NCI-H2227 treated with DMSO at 0.1 percent for 48 hours (cell line): ENCODE measurements around the gene TRUB2.

Experiments used
- DNase-seq: peaks from one replicate; lab custom pipeline; 2025; lab: John Stamatoyannopoulos, UW

The TRUB2 gene

GRCh38 chr9:128322404-128323211 lies at the start of gene TRUB2, which contains the start of gene COQ4:
TSS of gene TRUB2 (minus strand) at chr9:128322447. CDS start at chr9:128322408, 39 bp downstream.
TSS of gene COQ4 (plus strand) at chr9:128322839. CDS start at chr9:128322859, 20 bp downstream.
- DNase-seq, result peak; percentile 95

- DNase-seq, result no peak
Observed at GRCh38 chr9:128371630-128372117, 49.4 kb upstream of the TRUB2 start.

GRCh38 chr9:128370752-128371629 lies 48.7 kb upstream of the TRUB2 start, which contains the start of gene URM1:
TSS of gene URM1 (plus strand) at chr9:128371374. CDS start at chr9:128371381, 7 bp downstream.
- peak; percentile 81 for DNase-seq

- no peak for DNase-seq
Observed at GRCh38 chr9:128370367-128370751, 48.1 kb upstream of the TRUB2 start.

GRCh38 chr9:128369024-128369706 lies 46.9 kb upstream of the TRUB2 start:
- DNase-seq, result no peak

GRCh38 chr9:128365525-128365924 lies 43.3 kb upstream of the TRUB2 start:
- no peak for DNase-seq

- DNase-seq, result no peak
Observed at GRCh38 chr9:128362774-128363173, 40.5 kb upstream of the TRUB2 start.

DNA sequence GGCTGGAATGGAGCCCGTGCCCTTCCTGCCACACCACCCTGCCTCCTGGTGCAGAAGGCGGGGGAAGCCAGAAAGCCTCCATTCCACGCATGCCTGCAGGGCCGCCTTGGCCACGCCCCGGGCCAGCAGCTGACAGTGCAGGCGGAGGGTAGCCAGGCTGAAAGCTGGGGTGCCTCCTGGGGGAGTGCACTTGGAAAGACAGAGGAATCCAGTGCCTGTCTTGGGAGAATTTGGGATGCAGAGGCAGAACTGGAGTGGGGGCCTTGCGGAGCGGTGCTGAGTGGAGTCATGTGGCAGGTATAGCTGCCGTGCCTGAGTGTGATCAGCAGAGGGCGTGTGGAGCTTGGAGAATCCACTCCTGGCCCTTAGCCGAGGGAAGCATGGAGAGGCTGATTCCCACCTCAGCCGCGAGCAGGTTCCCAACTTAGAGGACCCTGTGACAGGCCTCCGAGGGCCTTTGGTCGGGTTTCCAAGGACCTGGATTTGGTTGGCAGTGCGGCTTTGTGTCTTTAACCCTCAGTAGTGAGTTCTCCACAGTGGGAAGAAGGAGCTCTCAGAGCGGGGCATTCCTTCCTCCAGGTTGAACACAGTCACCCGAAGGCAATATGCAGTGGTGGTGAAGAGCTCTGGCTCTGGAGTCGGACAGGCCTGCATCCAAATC lies 39.9 kb upstream of the TRUB2 start:
- DNase-seq, result peak; percentile 86

GRCh38 chr9:128361296-128361985 lies 39.2 kb upstream of the TRUB2 start:
- no peak for DNase-seq

DNA sequence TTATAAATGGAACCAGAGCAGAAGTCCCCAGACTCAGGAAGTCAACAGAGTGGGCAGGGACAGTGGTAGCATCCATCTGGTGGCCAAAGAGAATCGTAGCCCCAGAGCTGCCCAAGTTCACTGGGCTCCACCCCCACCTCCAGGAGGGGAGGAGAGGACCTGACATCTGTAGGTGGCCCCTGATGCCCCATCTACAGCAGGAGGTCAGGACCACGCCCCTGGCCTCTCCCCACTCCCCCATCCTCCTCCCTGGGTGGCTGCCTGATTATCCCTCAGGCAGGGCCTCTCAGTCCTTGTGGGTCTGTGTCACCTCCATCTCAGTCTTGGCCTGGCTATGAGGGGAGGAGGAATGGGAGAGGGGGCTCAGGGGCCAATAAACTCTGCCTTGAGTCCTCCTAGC lies 38.6 kb upstream of the TRUB2 start:
- no peak for DNase-seq

DNA sequence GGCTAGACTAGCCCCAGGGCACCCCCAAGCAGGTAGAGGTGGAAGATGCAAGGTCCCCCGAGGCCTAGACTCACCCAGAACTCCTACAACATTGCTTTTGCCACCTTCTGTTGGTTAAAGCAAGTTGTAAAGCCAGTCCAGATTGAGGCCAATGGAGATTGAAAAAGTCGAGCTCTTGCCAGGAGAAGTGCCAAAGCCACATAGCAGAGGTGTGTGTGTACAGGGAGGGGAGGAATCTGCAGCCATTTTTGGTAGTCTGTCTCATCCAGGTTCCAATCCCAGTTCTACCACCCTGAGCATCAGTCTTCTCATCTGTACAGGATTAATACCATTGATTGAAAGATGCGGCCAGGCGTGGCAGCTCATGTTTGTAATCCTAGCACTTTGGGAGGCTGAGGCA lies 36.6 kb upstream of the TRUB2 start:
- no peak for DNase-seq

DNA sequence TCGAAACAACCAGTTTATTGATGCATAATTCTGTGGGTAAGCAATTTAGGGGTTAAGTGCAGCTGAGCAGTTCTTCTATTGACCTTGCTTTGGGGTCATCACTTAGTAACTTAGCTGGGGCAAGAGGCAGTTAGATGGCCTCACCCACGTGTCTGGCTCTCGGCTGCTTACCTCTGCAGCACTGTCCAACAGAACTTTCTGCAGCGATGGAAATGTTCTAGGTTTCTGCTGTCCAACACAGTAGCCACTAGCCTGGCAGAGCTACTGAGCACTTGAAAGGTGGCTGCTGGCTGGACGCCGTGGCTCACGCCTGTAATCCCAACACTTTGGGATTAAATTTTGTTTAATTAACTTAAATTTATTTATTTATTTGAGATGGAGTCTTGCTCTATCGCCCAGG lies 35.8 kb upstream of the TRUB2 start:
- no peak for DNase-seq

DNA sequence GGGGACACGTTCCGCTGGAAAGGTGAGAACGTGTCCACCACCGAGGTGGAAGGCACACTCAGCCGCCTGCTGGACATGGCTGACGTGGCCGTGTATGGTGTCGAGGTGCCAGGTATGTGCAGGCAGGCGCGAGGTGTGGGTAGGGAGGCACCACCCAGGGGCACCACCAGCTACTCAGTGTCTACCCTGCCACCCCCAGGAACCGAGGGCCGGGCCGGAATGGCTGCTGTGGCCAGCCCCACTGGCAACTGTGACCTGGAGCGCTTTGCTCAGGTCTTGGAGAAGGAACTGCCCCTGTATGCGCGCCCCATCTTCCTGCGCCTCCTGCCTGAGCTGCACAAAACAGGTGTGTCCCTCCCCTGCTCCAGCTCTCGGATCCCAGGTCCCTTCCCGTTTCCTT lies 33.2 kb upstream of the TRUB2 start:
- no peak for DNase-seq

DNA sequence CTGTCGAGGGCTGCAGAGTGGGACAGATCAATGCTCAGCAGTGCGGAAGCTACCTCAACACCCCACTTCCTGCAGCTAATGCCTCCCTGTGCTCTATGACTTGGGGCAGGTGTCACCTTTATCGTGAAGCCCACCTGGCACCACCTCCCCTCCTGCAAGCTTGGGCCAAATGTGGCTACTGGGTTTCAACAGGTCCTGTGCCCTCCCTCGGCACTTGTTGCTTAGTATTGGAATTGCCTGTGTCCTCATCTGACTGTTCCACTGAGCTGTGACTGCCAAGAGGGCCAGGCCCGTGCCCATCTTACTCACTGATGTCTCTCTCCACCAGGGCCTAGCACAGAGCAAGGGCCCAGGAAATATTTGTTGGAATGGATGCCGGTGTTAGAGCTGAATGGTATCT lies 27.5 kb upstream of the TRUB2 start:
- DNase-seq, result no peak

DNA sequence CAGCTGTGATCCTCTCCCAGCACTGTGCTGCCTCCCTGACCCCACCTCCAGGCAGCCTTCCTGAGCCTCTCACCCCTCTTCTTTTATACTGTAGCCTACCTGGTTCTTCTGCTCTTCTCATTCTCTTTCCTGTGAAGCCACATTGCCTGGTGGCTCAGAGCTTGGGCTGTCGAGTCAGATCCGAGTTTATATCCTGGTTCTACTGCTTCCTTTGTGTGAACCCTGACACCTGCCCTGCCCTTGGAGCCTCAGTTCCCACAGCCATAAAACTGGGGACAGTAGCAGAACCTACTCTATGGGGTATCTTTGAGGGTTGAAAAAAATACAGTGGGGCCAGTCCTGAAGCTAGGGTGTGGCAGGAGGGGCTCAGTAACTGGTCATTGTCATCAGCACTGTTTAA lies 26.9 kb upstream of the TRUB2 start:
- no peak for DNase-seq

- DNase-seq, result no peak
Observed at GRCh38 chr9:128344931-128345605, 22.8 kb upstream of the TRUB2 start.

DNA sequence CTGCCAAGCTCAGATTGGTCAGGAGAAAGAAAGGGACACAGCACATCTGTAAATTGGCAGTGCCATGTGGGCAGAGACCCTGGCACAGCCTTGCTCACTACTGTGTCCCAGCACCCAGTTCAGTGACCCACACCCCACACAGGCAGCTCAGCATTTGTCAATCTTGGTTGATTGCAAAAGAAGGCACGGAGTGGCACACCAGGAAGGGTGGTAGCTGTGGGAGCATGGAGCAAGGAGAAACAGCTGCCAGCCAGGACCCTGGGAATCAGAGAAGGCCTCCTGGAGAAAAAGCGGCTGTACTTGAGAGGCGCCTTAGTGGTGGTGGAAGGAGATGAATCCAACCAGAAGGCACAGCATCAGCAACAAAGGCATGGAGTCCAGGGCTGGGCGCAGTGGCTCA lies 21.6 kb upstream of the TRUB2 start:
- DNase-seq, result no peak

GRCh38 chr9:128342971-128343680 lies 20.9 kb upstream of the TRUB2 start:
- DNase-seq, result no peak

DNA sequence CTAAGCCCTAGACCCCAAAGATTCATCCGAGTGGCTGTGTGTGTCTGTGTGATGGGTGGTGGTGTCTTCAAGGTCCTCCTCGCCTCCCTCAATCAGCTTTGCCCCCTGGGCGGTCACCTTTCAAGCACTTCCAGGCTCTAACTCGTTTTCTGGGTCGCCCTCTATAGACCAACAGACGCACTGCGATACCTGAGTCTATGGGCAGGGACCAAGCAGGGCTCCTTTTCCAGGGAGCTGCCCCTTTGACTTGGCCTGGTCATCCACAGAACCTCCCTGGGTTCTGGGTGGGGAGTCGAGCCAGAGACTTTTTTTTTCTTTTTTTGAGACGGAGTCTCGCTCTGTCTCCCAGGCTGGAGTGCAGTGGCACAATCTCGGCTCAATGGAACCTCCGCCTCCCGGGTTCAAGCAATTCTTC lies 19.2 kb upstream of the TRUB2 start:
- peak; percentile 12 for DNase-seq
